Mesenchymal stem cell (in vitro differentiated cells and primary cell): ENCODE results near the gene BRSK2.
A peak's percentile ranks its signal among the peaks of the same experiment; 100 is the strongest.

Source experiments
- DNase-seq: peaks from one replicate; pipeline ENCODE4 v3.0.0-alpha.2; 2013
- H2AFZ ChIP-seq: one replicate; pipeline ENCODE4 v1.6.1; 2013; ENCODE audit warnings: low read depth, mild to moderate bottlenecking, control low read depth, inconsistent platforms, low read length, moderate library complexity
- H2AK5ac ChIP-seq: 2 replicates; pipeline ENCODE4 v1.6.1; 2013; ENCODE audit warnings: low read length, moderate library complexity, mild to moderate bottlenecking, inconsistent platforms; ENCODE audit not compliant: severe bottlenecking
- H2BK120ac ChIP-seq: one replicate; pipeline ENCODE4 v1.6.1; 2013; ENCODE audit warnings: low read depth, mild to moderate bottlenecking, inconsistent platforms, low read length, moderate library complexity
- H2BK12ac ChIP-seq, 2 experiments: one replicate each; pipeline ENCODE4 v1.6.1; 2013; ENCODE audit warnings: inconsistent platforms in 2 of 2, low read length in 2 of 2, mild to moderate bottlenecking in 2 of 2, moderate library complexity in 2 of 2, control low read depth in 1 of 2
- H2BK15ac ChIP-seq: one replicate; pipeline ENCODE4 v1.6.1; 2013; ENCODE audit warnings: mild to moderate bottlenecking, low read depth, inconsistent platforms; ENCODE audit not compliant: poor library complexity, severe bottlenecking
- H2BK5ac ChIP-seq: 2 replicates; pipeline ENCODE4 v1.6.1; 2013; ENCODE audit warnings: low read depth, mild to moderate bottlenecking, low read length, control low read depth, inconsistent platforms; ENCODE audit not compliant: poor library complexity, severe bottlenecking
- H3K14ac ChIP-seq, 2 experiments: one replicate each; pipeline ENCODE4 v1.6.1; 2013; ENCODE audit warnings: inconsistent platforms in 2 of 2, low read length in 2 of 2, control low read depth in 1 of 2, mild to moderate bottlenecking in 1 of 2, moderate library complexity in 1 of 2
- H3K18ac ChIP-seq, 2 experiments: one replicate each; pipeline ENCODE4 v1.6.1; 2013; ENCODE audit warnings: inconsistent platforms in 2 of 2, low read length in 2 of 2, control low read depth in 1 of 2, low read depth in 1 of 2, mild to moderate bottlenecking in 1 of 2
- H3K23ac ChIP-seq, 2 experiments: one replicate each; pipeline ENCODE4 v1.6.1; 2013; ENCODE audit warnings: inconsistent platforms in 2 of 2, low read length in 2 of 2, mild to moderate bottlenecking in 2 of 2, moderate library complexity in 2 of 2, control low read depth in 1 of 2
- H3K27ac ChIP-seq: 2 replicates; pipeline ENCODE4 v1.5.1; 2013; ENCODE audit warnings: mild to moderate bottlenecking, moderate library complexity, low read length, control low read depth, inconsistent platforms; ENCODE audit not compliant: poor library complexity, severe bottlenecking
- H3K27me3 ChIP-seq, 2 experiments: 2 replicates each; pipeline versions ENCODE4 v1.6.1 to v1.7.0; 2013; ENCODE audit warnings: low read length in 2 of 2, mild to moderate bottlenecking in 2 of 2, moderate library complexity in 2 of 2, control low read depth in 1 of 2, inconsistent platforms in 1 of 2; ENCODE audit not compliant: control insufficient read depth in 1 of 2, insufficient read depth in 1 of 2
- H3K36me3 ChIP-seq, 2 experiments: 2 replicates each; pipeline versions ENCODE4 v1.6.1 to v1.7.0; 2013; ENCODE audit warnings: low read length in 2 of 2, control low read depth in 1 of 2, inconsistent platforms in 1 of 2, low read depth in 1 of 2, mild to moderate bottlenecking in 1 of 2; ENCODE audit not compliant: insufficient read depth in 2 of 2, control insufficient read depth in 1 of 2
- H3K4ac ChIP-seq, 2 experiments: one replicate each; pipeline ENCODE4 v1.6.1; 2013; ENCODE audit warnings: inconsistent platforms in 2 of 2, low read length in 2 of 2, mild to moderate bottlenecking in 2 of 2, moderate library complexity in 2 of 2, control low read depth in 1 of 2, low read depth in 1 of 2
- H3K4me1 ChIP-seq: 2 replicates; pipeline ENCODE4 v1.6.1; 2013; ENCODE audit warnings: low read depth, low read length, control low read depth; ENCODE audit not compliant: control insufficient read depth, insufficient read depth
- H3K4me2 ChIP-seq: 2 replicates; pipeline ENCODE4 v1.6.1; 2013; ENCODE audit warnings: low read length, mild to moderate bottlenecking, inconsistent platforms; ENCODE audit not compliant: poor library complexity, severe bottlenecking
- H3K4me3 ChIP-seq, 2 experiments: 2 replicates each; pipeline versions ENCODE4 v1.5.1 to v1.7.0; 2013; ENCODE audit warnings: low read length in 2 of 2, mild to moderate bottlenecking in 2 of 2, control low read depth in 1 of 2, low read depth in 1 of 2; ENCODE audit not compliant: insufficient read depth in 1 of 2
- H3K79me1 ChIP-seq: replicated peaks from 2 replicates; pipeline ENCODE4 v1.6.1; 2013; ENCODE audit warnings: mild to moderate bottlenecking, control low read depth, low read length, inconsistent platforms; ENCODE audit not compliant: poor library complexity, severe bottlenecking
- H3K9ac ChIP-seq: 2 replicates; pipeline ENCODE4 v1.7.0; 2013; ENCODE audit warnings: mild to moderate bottlenecking, low read length, moderate library complexity
- H3K9me3 ChIP-seq: 2 replicates; pipeline ENCODE4 v1.7.0; 2013; ENCODE audit warnings: mild to moderate bottlenecking, low read length; ENCODE audit not compliant: control insufficient read depth
- H4K8ac ChIP-seq: one replicate; pipeline ENCODE4 v1.6.1; 2013; ENCODE audit warnings: inconsistent platforms, mild to moderate bottlenecking, low read length, moderate library complexity
- H4K91ac ChIP-seq: one replicate; pipeline ENCODE4 v1.6.1; 2013; ENCODE audit warnings: mild to moderate bottlenecking, low read length, inconsistent platforms
- whole genome bisulfite sequencing: methylation state at CpG from one replicate; pipeline ENCODE4 v1.1.7; 2013; ENCODE audit warnings: mixed read lengths; 5-methylcytosine and 5-hydroxymethylcytosine counted together

The BRSK2 gene

DNA sequence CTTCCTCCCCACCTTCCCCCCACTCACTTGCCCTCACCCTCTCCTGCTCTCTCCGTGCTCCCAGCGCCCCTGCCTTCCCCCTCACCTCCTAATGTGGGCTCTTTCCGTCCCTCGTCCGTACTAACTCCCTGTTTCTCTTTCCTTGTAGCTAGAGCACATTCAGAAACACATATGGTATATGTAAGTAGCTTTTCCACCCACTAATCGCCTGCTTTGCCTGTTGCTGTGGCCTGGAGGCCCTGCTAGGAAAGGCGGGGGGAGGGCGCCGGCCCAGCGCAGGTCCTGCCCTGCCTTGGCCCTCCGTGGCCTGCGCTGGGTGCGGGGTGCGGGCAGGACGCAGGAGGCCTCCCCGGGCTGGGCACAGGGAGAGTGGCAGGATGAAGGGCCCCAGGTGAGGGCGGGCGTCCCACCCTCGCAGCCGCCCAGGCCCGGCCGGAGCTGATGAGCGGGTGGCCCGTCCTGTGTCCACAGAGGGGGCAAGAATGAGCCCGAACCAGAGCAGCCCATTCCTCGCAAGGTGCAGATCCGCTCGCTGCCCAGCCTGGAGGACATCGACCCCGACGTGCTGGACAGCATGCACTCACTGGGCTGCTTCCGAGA lies 55.2 kb downstream of the BRSK2 start:
- H3K79me1 ChIP-seq, result no peaks in the 10 kb centered on the region
- H3K9ac ChIP-seq, result no peak overlapping the region
- no peak for DNase-seq
- no peak overlapping the region for H2BK5ac ChIP-seq
- H3K4me3 ChIP-seq, result peak overlapping the region in 1 of 2 experiments; percentile 7
- H3K27me3 ChIP-seq, result peaks cover 0 to 2% of the 10 kb centered on the region in 2 experiments
- no peaks in the 10 kb centered on the region for H3K36me3 ChIP-seq
- no peak overlapping the region for H3K23ac ChIP-seq
- H4K8ac ChIP-seq, result no peak overlapping the region
- no peak overlapping the region for H3K4ac ChIP-seq
- H2AK5ac ChIP-seq, result no peak overlapping the region
- no peak overlapping the region for H3K4me2 ChIP-seq
- no peak overlapping the region for H3K27ac ChIP-seq
- H2BK120ac ChIP-seq, result no peak overlapping the region
- H4K91ac ChIP-seq, result no peak overlapping the region
- no peak overlapping the region for H3K14ac ChIP-seq
- 87% methylated on average over 29 of the region's 32 CpGs for WGBS
- peaks cover 5% of the 10 kb centered on the region for H3K4me1 ChIP-seq
- no peak overlapping the region for H2BK12ac ChIP-seq
- no peak overlapping the region for H2AFZ ChIP-seq
- no peaks in the 10 kb centered on the region for H3K9me3 ChIP-seq
- H3K18ac ChIP-seq, result no peak overlapping the region
- no peak overlapping the region for H2BK15ac ChIP-seq

DNA sequence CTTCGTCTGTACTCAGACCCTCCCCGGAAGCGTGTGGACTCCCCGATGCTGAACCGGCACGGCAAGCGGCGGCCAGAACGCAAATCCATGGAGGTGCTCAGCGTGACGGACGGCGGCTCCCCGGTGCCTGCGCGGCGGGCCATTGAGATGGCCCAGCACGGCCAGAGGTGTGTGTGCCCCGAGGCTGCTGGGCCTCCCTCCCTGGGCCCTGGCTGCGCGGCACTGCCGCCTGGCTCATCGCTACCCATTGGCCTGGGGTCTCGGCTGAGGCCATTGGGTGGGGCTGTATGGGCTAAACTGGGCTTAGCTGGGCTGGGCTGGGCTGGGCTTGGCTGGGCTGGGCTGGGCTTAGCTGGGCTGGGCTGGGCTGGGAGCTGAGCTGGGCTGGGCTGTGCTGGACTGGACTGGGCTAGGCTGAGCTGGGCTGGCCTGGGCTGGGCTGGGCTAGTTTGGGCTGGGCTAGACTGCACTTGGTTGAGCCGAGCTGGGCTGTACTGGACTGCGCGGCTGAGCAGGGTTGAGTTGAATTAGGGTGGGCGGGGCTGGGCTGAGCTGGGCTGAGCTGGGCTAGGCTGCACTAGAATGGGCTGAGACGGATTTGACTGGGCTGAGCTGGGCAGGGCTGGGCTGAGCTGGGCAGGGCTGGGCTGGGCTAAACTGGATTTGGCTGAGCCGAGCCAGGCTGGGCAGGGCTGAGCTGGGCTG lies 56.2 kb downstream of the BRSK2 start:
- Histone ChIP-seq H3K18ac (no peak overlapping the region), H3K4me1 (peaks cover 5% of the 10 kb centered on the region), H3K4me2 (no peak overlapping the region), H3K79me1 (no peaks in the 10 kb centered on the region), H3K9ac (no peak overlapping the region), H3K4ac (no peak overlapping the region), H3K23ac (no peak overlapping the region), H4K91ac (peak overlapping the region; percentile 27), H2BK5ac (no peak overlapping the region), H3K36me3 (peaks cover 0 to 4% of the 10 kb centered on the region in 2 experiments), H2BK15ac (no peak overlapping the region), H3K27me3 (peaks cover 0 to 2% of the 10 kb centered on the region in 2 experiments), H2BK120ac (no peak overlapping the region), H2AK5ac (no peak overlapping the region), H3K4me3 (no peak overlapping the region), H3K9me3 (no peaks in the 10 kb centered on the region), H2BK12ac (no peak overlapping the region), H4K8ac (no peak overlapping the region), H3K27ac (no peak overlapping the region), H2AFZ (no peak overlapping the region), H3K14ac (no peak overlapping the region)
- DNase-seq, result no peak
- WGBS, result 93% methylated on average over 29 of the region's 30 CpGs

DNA sequence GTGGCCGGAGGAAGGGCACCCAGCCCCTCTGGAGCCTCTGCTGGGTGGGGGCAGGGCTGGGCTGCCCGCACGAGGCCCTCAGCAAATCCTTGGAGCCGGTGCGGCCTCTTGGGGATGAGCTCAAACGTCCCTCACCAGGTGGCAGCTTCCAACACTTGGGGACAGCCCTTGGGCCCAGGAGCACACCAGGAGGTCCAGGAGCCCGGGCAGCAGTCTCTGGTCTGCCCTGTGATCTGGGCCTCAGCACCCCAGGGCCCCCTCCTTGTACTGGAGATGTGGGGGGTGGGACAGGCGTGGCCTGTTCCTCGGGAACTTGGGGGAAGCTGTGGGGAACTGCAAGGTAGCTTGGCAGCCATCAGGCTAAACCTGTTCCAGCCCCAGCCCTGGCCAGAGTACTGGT lies 56.9 kb downstream of the BRSK2 start:
- H3K9me3 ChIP-seq, result no peaks in the 10 kb centered on the region
- no peaks in the 10 kb centered on the region for H3K79me1 ChIP-seq
- no peak overlapping the region for H3K4me3 ChIP-seq
- no peak overlapping the region for H3K14ac ChIP-seq
- peaks cover 5% of the 10 kb centered on the region for H3K4me1 ChIP-seq
- no peak overlapping the region for H3K4me2 ChIP-seq
- no peak for DNase-seq
- H3K9ac ChIP-seq, result no peak overlapping the region
- H3K18ac ChIP-seq, result no peak overlapping the region
- no peak overlapping the region for H2BK12ac ChIP-seq
- H4K8ac ChIP-seq, result no peak overlapping the region
- WGBS, result 82% methylated on average over 9 of the region's 9 CpGs
- H3K4ac ChIP-seq, result no peak overlapping the region
- H3K23ac ChIP-seq, result no peak overlapping the region
- H3K36me3 ChIP-seq, result peaks cover 0 to 8% of the 10 kb centered on the region in 2 experiments
- no peak overlapping the region for H4K91ac ChIP-seq
- H3K27me3 ChIP-seq, result peaks cover 0 to 2% of the 10 kb centered on the region in 2 experiments
- H2BK120ac ChIP-seq, result no peak overlapping the region
- H3K27ac ChIP-seq, result no peak overlapping the region
- no peak overlapping the region for H2AK5ac ChIP-seq
- H2BK5ac ChIP-seq, result no peak overlapping the region
- no peak overlapping the region for H2BK15ac ChIP-seq
- H2AFZ ChIP-seq, result no peak overlapping the region

DNA sequence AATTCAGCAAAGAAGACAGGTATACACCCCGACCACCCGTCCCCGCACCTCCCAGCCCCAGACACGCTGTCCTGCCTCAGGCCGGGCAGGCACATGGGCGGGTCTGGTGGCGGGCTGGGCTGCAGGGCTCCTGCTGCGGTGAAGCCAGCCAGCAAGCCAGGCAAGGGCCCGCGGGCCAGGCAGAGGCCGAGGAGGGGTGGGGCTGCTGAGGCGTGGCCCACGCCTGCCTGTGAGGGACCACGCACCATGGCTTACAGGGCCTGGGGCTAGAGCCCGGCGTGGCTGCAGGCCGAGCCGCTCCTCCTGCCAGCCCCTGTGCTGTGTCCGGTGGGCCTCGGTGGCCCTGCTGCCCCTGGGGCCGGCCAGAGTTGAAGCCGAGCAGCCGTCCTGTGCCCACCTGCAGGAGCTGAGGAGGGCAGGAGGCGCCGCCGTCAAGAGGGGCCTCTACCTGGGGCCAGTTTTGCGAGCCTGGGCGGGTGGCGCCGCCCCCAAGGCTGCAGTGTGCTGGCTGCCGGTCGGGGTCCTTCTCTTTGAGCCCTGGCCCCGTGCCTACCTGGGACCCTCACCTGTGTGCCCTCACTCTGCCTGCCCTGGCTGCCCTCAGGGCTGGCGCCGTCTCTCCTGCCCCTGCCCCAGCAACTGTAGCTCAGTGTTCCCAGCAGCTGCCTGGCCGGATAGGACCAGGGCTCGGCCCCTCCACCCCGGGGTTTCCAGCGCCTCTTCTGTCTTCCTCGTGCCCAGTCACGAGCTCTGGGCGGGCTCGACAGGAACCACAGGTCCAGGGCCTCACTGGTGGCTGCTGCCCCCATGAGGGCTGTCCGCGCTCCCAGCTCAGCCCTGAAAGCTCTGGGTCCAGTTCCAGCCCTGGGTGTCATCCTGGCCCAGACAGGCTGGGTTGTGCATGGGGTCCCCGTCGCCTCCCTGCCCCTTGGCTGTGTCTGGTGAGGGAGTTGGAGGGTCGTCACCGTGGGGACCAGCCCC lies 58.4 kb downstream of the BRSK2 start:
- peaks cover 3 to 17% of the 10 kb centered on the region in 2 experiments for H3K27me3 ChIP-seq
- peak overlapping the region in 1 of 2 experiments; percentile 12 for H3K18ac ChIP-seq
- no peak overlapping the region for H2BK5ac ChIP-seq
- H2AFZ ChIP-seq, result no peak overlapping the region
- no peak overlapping the region for H3K14ac ChIP-seq
- H4K8ac ChIP-seq, result no peak overlapping the region
- H3K4me3 ChIP-seq, result peak overlapping the region in 1 of 2 experiments; percentile 31
- no peak overlapping the region for H3K27ac ChIP-seq
- no peak overlapping the region for H4K91ac ChIP-seq
- H3K9me3 ChIP-seq, result no peaks in the 10 kb centered on the region
- H3K4ac ChIP-seq, result no peak overlapping the region
- H3K4me2 ChIP-seq, result no peak overlapping the region
- no peaks in the 10 kb centered on the region for H3K79me1 ChIP-seq
- WGBS, result 88% methylated on average over 47 of the region's 49 CpGs
- H2BK15ac ChIP-seq, result peak overlapping the region; percentile 52
- no peak overlapping the region for H3K23ac ChIP-seq
- H2BK12ac ChIP-seq, result no peak overlapping the region
- no peak overlapping the region for H2BK120ac ChIP-seq
- H3K4me1 ChIP-seq, result peaks cover 5% of the 10 kb centered on the region
- peaks cover 0 to 8% of the 10 kb centered on the region in 2 experiments for H3K36me3 ChIP-seq
- no peak overlapping the region for H3K9ac ChIP-seq
- no peak overlapping the region for H2AK5ac ChIP-seq
- DNase-seq, result no peak
